Tibial nerve (tissue), 4 donors: ENCODE measurements around the gene TNNC1.

ENCODE experiments used
- CTCF ChIP-seq, 5 experiments: fragments of 200-600 bp in 3 of 5; fragments of 450-650 bp in 2 of 5; sonication (generic) in 3 of 5; IDR thresholded peaks; one replicate each; pipeline ENCODE4 v1.5.1; 2016 to 2019; ENCODE audit warnings: antibody characterized with exemption in 5 of 5, mild to moderate bottlenecking in 3 of 5, moderate library complexity in 2 of 5
- EP300 ChIP-seq, 2 donors: sonication (generic); formaldehyde crosslinking; IDR thresholded peaks; one replicate each; pipeline ENCODE4 v1.6.1; 2017; ENCODE audit warnings: antibody characterized with exemption in 2 of 2, mild to moderate bottlenecking in 1 of 2
- POLR2A ChIP-seq, 2 donors: fragments of 450-650 bp; IDR thresholded peaks; one replicate each; pipeline ENCODE4 v1.6.1; 2017; ENCODE audit warnings: antibody characterized with exemption in 2 of 2, mild to moderate bottlenecking in 2 of 2, moderate library complexity in 2 of 2

- TF ChIP-seq POLR2A (IDR thresholded peaks at IDR 0.05): no peak
- no peak for TF ChIP-seq CTCF (IDR thresholded peaks at IDR 0.05)
- no peak for TF ChIP-seq EP300 (IDR thresholded peaks at IDR 0.05)
Observed at GRCh38 chr3:52479037-52479876, 25.4 kb upstream of the TNNC1 start.
